ENCODE measurements around the gene HS1BP3.

Gene HS1BP3

DNA sequence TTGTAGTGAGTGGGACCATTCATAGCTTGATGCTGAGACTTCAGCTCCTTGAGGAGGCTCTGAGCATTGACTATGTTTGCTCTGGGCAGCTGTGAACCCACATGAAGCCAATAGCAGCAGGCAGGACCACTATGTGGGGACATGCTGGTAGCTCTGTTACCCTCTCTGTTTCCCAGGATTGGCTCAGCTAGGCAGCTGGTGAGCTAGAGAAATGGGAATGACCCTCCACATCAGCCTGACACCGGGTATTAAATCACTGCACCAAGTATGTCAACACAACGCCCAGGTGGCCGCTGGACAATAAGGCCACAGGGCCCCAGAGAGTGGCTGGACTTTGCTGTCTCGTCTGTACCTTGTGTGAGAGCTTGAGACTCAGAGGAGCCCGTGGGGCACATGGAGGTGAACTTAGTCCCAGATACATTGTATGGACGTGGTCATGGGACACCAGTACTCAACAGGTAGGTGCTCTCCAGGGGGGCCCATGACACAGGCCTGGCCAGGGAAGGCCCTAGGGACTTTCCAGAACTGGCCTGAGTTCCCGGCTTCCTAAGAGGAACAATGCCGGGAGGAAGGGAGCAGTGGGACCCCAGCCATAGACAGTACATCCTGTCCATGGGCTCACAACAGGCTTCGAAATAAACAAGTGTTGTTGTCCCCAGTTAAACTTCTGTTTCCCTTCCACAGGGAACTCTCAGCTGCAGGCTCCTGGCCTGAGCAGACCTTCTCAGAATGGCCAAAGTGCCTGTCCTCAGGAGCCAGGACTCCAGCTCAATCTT, 35.2 kb downstream of the HS1BP3 start:
- DNase-seq, result no peak

GRCh38 chr2:20615068-20615465, 35.8 kb downstream of the HS1BP3 start:
- DNase-seq, result no peak

DNA sequence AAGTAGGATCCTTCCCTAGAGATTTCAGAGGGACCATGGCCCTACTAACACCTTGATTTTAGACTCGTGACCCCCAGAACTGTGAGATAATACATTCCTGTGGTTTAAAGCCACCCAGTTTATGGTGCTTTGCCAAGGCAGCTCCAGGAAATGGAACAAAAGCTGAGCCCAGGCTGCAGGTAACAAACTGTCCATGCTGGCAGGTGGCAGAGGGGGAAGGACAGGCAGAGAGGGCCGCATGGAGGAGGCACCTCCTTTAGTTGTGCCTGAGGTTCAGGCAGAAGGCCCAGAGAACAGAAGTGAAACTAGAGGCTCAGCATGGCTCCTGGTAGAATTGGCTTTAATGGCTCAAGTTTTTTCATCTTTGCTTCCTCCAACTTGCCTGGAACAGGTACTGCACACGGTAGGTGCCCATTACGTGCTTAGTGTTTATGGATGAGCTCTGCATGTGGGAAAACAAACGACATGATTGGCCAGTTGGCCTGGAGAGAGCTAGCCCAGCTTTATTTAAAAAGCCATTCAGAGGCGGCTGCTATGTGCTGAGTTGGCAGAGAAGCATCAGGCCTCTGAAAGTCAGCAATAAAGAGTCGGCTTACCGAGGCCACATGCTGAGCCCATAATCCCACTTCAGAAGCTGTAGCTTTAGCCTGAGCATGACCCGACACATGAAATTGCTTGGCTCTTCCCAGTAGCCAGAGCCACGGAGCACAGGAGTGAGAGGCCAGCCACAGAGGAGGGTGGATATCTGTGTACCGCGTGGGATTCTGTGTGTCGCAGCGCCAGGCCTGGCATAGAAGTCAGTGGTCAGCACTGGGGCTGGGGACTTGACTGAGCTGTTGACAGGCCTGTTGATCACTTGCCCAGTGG, 36.5 kb downstream of the HS1BP3 start:
- DNase-seq, result no peak

DNA sequence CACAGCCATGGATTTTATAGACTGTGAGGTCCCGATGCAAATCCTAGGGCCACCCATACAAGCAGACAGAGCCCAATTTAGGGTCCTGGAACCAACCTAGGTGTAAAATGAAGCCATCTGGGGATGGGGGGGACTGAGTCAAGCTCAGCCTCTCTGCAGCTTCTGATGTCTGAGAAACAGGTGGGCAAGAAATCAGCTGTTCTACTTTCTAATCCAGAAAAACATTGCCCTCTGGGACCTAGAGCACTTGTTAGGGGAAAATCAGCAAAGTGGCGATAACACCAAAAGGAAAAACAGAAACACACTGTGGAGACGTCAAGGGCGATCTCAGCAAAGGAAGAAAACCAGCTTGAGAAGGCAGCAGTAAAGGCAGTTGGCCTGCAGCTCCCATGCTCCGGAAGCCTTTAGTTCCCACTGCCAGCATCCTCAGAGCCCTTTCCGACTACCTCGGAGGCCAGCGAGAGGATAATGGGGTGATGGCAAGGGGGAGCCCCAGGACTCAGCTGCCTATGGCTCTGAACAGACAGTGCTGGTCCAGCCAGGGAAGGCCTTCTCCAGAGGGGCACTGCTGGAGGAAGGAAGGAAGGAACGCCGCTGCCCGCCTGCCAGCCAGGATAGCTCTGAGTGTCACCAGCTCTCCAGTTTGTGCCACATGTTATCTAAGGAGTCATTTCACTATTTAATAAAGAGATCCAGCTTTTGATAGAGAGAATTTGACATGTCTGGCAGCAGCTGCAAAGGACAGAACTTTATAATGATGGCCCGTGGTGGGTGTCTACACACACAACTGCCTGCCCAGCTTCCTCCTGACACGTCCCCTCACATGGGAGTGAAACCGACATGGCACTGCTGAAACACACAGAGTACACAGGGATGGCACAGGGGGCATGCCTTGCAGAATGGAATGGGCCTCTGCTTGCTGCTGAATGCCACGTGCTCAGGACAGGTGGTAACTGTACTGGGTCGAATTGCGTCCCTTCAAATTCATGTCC, 37.7 kb downstream of the HS1BP3 start:
- no peak for DNase-seq

DNA sequence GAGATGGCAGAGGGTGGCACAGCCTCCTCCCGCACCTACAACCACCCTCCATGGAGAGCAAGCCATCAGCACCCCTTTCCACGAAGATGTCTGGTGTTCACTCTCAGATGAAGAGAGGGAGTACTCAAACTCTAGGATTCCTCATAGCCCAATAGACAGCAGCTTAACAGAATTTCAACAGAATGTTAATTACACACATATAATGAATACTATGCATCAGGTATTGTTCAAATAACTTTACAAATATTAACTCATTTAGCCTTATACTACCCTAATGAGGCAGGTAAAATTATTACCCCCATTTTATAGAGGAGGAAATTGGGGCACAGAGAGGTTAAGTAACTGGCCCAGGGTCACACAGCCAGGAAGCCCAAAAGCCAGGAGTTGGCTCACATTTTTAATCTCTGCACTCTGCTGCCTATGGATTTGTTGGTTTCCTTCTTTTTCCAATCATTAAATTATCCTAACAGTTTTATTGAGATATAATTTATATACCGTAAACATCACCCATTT, 39.0 kb downstream of the HS1BP3 start:
- no peak for DNase-seq

DNA sequence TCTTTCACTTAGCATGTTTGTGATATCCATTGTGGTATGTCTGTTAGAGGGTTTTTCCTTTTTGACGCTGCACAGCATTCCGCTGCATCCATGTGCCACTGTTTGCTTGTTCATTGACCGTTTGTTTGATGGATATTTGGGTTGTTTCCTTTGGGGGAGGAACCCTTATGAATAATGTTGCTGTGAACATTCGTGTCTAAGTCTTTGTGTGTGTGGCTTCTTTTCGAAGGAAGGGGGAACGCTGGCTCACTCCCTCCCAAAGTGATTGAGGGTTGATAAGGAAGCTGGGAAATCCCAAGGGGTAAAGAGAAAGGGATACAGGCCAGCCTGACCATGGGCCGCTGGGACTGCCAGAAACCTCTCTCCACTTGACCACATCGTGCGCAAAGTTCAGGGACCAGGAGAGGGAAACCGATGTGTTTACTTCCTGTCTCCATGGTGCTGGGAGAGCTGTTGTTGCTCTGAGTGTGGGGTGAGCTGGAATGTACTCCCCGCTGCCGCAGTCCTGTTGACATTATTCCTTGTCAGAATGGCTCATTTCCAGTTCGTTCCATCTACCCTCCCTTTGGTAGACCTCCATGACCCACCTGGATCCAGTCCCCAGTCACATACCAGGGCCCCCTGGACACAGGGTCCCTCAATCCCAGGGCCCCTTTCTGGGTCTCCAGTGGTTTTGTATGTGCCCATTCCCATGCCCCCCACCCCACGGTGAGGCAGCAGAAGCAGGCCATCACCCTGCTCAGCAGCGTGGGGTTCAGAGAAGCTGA, 39.6 kb downstream of the HS1BP3 start:
- no peak for DNase-seq

GRCh38 chr2:20609995-20610357, 40.9 kb downstream of the HS1BP3 start:
- DNase-seq, result no peak

- no peak for DNase-seq
Observed at GRCh38 chr2:20609349-20609994, 41.4 kb downstream of the HS1BP3 start.

DNA sequence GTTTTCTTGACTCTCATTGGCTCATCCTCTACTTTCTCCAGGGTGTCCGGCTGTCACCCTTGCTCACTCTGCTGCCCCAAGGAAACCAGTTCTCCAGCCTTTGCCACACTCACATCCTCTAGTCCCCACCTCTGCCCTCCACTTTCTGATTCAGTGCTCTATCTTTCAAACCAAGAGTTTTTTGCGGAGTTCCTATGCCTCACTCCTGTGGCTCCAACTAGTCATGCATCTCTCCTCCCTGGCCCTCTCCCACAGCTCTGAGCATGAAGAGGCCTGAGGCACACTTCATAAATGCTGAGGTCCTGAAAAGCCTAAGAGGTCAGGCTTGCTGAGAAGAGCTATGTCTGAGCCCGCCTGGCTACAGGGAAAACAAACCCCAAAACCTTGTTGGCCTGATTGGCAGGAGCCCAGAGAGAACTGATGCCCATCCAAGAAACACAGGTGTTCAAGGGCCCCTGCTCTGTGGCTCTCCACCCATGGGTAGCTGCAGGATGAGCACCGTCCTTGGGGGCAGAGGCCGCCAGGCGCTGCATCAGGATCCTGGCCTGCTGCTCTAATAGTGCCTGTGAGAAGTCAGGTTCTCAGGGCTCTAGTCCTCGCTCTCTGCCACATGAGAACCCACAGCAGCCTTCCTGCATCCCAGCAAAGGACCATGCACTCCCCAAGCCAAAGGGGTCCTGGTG, 42.1 kb downstream of the HS1BP3 start:
- no peak for DNase-seq

DNA sequence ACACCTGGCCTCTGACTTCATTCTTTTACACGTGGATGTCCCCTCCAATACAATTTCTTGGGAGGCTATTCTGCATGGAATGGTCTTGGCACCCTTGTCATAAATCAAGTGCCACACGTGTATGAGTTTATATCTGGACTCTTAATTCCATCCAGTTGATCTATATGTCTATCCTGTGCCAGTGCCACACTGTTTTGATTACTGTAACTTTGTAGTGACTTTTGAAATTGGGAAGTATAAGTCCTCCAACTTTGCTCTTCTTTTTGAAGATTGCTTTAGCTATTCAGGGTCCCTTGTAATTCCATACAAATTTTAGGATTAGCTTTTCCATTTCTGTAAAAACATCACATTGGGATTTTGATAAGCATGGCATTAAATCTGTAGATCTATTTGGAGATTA, 43.5 kb downstream of the HS1BP3 start:
- DNase-seq, result no peak

DNA sequence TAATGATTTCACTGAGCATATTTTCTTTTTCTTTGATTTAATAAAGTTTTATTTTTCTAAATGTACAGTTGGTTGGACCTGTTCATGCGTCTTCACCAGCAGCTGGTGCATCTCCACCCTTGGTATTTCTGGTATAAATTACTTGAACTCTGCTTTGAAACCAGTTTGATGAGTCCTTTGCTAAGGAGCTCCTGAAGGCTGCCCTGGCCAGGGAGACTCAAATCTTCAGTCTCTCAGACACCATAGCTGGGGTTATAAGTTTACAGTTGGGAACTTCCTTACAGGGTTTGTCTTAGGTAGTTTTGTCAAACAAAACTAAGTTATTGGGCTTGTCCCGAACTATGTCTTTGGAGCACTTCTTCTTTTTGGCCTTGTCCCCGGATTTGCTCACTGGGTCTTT, 44.7 kb downstream of the HS1BP3 start:
- no peak for DNase-seq

DNA sequence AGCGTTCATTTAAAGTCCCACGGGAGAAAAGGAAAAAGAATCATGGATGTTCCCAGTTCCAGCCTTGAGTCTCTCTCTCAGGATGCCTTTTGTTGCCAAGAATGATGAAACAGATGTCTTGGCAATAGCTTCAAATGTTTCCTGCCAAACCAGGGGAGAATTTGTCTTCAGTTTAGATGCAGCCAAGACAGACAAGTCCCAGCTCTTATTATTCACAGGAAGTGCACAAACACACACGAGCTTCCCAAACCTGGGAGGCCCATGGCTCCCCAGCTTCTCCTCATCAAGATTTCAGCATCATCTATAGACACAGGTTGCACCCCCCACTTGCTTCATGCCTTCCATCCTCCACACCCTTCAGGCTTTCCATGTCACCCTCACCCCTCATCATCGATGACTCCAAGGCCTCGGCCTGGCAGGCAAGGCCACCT, 45.9 kb downstream of the HS1BP3 start:
- DNase-seq, result no peak

DNA sequence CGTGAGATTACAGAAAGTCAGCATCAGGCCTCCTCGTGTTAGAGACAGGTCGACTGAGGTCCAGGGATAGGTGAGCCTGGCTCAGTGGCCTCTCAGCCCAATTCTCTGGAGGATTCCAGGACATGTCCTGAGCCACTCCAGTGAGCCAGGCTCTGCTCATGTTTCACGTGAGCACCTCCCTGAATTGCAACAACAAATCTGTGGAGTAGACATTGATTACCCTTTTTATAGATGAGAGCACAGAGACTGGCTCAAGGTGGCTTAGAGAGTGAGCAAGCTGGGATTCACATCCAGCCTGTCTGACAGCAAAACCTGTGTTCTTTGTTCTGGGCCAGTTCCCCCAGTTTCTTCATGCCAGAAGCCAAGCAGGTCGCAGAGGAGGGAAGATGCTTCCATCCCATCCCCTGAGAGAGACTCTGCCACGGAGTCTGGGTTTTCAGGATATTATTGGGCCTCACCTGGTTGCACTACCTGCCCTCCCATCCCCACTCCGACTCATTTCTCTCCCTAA, 46.4 kb downstream of the HS1BP3 start:
- no peak for DNase-seq

GRCh38 chr2:20603791-20604190, 47.1 kb downstream of the HS1BP3 start:
- no peak for DNase-seq

GRCh38 chr2:20602803-20603202, 48.1 kb downstream of the HS1BP3 start:
- no peak for DNase-seq

GRCh38 chr2:20600756-20601325, 50.1 kb downstream of the HS1BP3 start:
- DNase-seq, result no peak

GRCh38 chr2:20599861-20600461, 50.9 kb downstream of the HS1BP3 start:
- DNase-seq, result no peak

- no peak for DNase-seq
Observed at GRCh38 chr2:20599001-20599600, 51.8 kb downstream of the HS1BP3 start.

DNA sequence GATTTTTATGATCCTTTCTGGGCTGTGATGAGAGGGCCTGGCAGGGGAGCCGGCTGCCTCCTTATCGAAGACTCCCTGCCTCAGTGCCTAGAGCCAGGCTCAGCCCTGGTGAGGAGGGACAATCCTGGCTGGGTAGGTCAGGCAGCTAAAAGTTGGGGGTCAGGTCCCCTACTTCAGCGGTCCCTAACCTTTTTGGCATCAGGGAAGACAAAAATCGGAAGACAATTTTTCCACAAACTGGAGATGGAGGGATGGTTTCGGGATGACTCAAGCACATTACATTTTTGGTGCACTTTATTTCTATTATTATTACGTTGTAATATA, 53.1 kb downstream of the HS1BP3 start:
- DNase-seq, result no peak

Measured in activated CD4-positive, alpha-beta T cell treated with anti-CD3 and anti-CD28 coated beads, Interleukin-2, amount 50 U/mL, for 4 hours (primary cell).